PFSK-1 (cell line): ENCODE measurements around the gene TBC1D16.

Experiments
- POLR2AphosphoS5 ChIP-seq: IDR thresholded peaks from 2 replicates; pipeline ENCODE4 v1.6.1; 2012; ENCODE audit warnings: low read depth, mild to moderate bottlenecking, control low read depth, low read length, moderate library complexity
- SIN3A ChIP-seq: IDR thresholded peaks from 2 replicates; pipeline ENCODE4 v1.6.1; 2012; ENCODE audit warnings: mild to moderate bottlenecking, low read length, moderate library complexity, borderline replicate concordance; ENCODE audit not compliant: insufficient read depth
- TAF1 ChIP-seq: IDR thresholded peaks from 2 replicates; pipeline ENCODE4 v1.6.1; 2012; ENCODE audit warnings: low read length, control low read depth, borderline replicate concordance; ENCODE audit not compliant: insufficient read depth

- TF ChIP-seq TAF1 = no peak
- no peak for TF ChIP-seq POLR2AphosphoS5
- TF ChIP-seq SIN3A = no peak
These were observed 56.4 kb downstream of the TBC1D16 start for GRCh38 chr17:79979221-79979741.
